NCI-H748 (cell line): Measurements from ENCODE around the gene SLC9B1.
"Not testable (repeated sequence)": the region's sequence is repeated elsewhere in the genome, so short reads cannot be mapped to it uniquely, and the experiment has no call there.

Experiments used
- DNase-seq: peaks from one replicate; lab custom pipeline; 2025; ENCODE audit not compliant: unreplicated experiment; lab: John Stamatoyannopoulos, UW

The SLC9B1 gene

DNA sequence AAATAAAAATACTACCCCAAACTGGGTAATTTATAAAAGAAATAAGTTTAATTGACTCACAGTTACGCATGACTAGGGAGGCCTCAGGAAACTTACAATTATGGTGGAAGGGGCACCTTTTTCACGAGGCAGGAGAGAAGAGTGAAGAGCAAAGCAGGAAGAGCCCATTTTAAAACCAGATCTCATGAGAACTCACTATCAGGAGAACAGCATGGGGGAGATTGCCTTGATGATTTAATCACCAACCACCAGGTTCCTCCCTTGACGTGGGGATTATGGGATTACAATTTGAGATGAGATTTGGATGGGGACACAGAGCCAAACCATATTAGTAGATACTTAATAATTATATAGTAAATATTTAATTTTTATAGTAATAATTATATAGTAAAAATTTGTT lies 140.6 kb downstream of the SLC9B1 start:
- DNase-seq, result no peak

DNA sequence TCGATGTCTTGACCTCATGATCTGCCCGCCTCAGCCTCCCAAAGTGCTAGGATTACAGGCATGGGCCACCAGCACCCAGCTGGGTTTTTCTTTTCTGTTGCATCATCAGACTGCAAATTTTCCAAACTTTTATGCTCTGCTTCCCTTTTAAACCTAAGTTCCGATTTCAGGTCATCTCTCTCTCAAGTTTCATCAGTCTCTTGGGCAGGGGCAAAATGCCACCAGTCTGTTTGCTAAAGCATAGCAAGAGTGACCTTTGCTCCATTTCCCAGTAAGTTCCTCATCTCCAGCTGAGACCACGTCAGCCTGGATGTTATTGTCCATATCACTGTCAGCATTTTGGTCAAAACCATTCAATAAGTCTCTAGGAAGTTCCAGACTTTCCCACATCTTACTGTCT lies 141.2 kb downstream of the SLC9B1 start:
- not testable (repeated sequence) for DNase-seq

DNA sequence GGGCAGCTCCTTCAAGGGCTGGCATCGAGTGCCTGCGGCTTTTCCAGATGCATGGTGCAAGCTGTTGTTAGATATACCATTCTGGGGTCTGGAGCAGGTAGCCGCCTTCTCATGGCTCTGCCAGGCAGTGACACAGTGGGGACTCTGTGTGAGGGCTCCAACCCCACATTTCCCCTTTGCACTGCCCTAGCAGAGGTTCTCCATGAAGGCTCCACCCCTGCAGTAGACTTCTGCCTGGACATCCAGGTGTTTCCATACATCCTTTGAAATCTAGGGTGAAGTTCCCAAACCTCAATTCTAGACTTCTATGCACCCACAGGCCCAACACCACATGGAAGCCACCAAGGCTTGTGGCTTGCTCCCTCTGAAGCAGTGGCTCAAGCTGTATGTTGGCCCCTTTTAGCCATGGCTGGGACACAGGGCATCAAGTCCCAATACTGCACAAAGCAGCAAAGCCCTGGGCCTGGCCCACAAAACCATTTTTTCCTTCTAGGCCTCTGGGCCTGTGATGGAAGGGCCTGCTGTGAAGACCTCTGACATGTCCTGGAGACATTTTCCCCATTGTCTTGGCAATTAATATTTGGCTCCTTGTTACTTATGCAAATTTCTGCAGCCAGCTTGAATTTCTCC lies 141.9 kb downstream of the SLC9B1 start:
- DNase-seq, result not testable (repeated sequence)

DNA sequence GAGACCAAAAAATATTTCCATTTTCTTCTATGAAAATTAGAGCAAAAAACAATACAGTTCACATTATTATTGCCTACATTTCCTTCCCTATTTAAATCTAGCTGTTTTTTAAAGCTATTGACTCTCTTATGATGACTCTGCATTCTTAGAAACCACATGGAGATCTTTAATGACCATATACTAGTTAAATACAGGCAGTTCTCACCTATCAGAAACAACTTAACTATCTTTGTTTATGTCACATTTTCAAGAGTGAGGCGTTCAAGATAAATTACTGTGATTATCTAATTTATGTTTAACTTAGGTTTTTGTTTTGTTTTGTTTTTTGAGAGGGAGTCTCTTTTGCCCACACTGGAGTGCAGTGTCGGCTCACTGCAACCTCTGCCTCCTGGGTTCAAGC lies 147.7 kb downstream of the SLC9B1 start:
- no peak for DNase-seq

DNA sequence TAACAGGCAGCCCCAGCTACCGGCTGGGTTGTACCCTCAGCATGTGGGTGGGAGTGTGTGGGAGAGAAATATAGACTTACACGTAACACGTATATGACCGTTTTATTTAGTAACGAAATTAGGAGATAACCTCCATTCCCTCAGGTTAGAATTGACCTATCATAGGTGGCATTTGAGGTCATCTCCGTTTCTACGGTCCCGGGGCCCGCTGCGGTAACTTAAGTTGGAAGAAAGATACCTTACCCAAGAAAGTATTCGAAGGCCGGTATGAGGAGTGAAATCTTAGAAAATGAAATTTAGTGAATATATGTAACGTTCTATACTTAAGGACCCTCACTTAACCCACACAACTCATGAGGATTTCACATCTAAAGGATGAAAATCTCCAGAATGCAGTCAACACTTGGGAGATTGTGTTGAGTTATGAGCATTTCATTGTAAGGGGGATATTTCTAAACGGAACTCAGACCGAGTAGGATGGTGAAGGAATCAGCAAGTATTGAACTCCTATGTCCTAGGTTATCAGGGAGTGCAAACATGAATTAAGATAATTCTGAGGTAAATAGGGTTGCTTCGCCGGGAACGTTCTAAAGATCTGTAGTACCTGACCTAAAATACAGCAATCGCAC lies 149.8 kb downstream of the SLC9B1 start:
- DNase-seq, result no peak

DNA sequence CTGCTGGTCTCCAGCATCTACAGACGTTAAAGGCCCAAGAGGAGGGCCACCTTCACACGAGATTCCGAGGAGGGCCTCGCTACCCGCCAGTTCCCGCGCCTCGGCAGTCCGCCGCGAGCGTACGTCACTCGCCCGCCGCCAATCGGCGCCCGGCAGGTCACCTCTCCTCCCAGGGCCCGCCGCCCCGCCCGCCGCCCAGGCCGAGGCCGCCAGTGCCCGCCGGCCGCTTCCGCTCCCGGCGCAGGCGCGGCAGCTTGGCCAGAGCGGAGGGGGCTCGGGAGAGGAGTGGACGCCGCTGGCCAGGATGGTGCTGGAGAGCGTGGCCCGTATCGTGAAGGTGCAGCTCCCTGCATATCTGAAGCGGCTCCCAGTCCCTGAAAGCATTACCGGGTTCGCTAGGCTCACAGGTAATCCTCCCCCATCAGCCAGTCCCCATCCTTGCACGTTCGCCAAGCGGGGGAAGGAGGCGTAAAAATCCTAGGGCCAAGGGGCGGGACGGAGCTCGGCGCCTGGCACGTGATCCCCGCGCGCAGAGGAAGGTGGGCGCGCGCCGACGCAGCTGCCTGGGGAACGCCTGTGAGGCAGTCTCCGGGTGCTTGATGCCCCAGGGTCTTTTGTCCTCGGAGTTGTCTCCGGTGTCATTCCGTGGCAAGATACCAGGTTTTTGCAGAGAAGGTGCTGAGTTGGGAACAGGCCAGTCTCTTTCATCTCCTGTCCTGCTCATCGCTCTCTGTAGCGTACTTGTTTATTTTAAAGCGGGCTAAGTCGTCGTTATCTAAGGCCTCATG lies 150.5 kb downstream of the SLC9B1 start, which contains the start of gene CISD2:
TSS of gene CISD2 (plus strand) at position 212 of the 788 bp plus-strand sequence. CDS start at position 305, 93 bp downstream.
- peak; percentile 94 for DNase-seq

DNA sequence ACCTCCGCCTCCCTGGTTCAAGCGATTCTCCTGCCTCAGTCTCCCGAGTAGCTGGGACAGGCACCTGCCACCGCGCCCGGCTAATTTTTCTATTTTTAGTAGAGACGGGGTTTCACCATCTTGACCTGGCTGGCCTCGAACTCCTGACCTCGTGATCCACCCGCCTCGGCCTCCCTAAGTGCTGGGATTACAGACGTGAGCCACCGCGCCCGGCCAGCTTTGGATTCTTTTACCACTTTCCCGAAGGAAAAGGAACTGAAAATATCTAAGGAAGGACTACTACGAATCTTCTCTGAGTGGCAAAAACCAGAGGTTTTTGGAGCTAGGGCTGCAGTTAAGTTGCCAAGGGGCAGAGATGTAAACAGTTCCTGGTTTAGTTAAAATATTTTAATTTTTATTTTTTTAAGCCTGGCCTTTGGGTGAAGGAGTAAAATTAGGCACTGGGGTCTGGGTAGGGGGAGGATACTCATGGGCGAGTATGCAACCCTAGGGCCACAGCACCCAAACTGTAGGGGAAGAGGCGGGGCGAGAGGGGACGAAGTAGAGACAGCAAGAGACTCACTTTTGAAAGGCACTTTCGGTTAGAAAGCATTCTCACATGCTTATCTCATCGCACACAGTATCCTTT lies 151.2 kb downstream of the SLC9B1 start:
- no peak for DNase-seq

DNA sequence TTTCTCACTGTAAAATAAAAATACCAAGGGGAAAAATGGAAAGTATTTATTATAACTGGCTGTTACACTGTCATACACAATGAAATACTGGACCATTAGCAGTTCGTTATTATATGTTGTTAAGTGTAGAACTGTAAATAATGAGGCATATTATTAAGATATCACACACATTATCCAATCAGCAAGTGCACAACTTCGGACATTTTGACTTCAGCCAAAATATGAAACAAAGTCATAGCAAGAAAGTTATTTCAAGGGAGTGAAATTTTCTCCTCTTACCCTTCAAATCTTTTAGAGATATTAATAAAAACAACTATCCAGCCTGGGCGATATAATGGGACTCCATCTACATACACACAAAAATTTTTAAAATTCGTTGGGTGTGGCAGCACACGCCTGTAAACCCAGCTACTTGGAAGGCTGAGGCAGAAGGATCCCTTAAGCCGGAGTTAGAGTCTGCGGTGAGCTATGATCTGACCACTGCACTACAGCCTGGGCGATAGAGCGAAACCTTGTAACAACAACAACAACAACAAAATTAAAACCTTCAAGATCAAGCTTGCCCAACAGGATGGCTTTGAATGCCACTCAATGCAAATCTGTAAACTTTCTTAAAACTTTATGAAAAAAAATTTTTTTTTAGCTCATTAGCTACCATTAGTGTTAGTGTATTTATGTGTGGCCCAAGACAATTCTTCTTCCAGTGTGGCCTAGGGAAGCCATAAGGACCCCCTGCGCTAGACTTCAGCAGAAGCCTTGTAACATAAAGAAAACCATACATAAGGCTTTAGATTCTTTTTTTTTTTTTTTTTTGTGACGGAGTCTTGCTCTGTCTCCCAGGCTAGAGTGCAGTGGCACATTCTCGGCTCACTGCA lies 152.0 kb downstream of the SLC9B1 start:
- peak; percentile 10 for DNase-seq

DNA sequence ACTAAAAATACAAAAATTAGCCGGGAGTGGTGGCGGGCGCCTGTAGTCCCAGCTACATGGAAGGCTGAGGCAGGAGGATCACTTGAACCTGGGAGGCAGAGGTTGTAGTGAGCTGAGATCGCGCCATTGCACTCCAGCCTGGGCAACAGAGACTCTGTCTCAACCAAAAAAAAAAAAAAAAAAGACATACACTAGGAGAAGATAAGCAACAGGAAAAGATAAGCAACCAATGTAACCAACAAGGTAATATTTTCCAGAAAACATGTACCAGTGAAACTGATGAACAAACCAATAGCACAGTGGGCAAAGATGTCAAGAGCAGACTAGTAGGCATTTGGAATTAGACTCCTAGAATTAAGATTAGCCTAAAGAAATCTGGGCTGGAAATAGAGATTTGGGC lies 154.2 kb downstream of the SLC9B1 start:
- not testable (repeated sequence) for DNase-seq

DNA sequence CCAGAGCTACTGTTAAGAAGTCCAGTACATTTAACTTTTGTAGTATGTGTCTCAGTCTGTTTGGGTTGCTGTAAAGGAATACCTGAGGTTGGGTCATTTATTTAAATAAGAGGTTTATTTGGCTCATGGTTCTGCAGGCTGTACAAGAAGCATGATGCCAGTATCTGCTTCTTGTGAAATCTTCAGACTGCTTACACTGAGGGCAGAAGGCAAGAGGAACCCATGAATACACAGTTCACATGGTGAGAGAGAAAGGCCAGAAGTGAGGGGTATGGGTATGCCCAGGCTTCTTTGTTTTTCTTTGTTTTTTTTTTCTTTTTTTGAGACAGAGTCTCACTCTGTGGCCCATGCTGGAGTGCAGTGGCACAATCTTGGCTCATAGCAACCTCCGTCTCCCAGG lies 156.8 kb downstream of the SLC9B1 start:
- no peak for DNase-seq

DNA sequence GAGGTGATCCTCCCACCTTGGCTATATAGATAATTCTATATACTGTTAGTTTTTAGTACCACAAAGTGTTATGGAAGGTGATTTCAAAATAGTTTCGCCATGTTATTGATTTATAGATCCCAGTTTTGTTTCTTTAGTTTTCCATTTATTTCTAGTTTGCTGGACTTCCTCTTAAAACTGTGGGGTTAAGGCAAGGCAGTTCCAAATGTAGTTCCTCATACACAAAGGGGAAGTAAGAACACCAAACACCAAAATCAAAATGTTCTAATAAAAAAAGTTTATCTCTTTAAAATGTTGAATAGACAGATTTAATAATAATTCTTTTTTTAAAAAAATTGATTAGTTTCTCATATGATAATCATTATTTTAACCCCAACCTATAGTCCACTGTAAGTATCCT lies 157.5 kb downstream of the SLC9B1 start:
- DNase-seq, result no peak

DNA sequence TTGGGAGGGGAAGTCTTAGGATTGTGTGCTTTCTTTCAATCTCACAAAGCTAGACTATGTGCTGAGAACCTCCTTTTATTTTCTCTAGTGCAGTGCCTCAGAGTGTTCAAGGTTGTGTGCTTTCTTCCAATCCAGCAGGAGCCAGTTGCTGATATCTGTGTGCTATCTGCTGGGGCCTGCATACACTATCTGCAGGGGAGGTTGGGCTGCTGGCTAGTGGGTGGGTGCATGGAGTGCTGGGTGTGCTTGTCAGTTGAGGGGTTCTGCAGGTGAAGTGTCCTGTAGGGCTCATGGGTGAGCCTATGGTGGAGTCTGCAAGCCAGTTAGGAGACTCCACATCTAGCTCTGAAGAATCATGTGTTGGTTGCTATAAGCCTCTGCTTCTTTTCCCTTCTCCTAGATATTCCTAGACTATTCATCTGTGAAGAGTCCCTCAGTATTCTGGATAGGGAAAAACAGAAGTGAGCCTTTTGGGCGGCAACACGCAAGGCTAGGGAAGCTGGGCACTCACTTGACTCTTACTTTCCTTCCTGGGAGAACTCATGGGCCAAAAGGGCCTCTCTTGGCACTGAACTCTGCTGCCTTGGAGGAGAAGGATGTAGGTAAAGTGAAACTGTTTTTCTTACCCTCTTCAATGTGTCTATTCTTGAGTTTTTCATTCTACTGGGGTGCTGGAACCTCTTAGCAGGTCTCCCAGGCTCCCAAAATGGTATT lies 158.7 kb downstream of the SLC9B1 start:
- DNase-seq, result no peak

DNA sequence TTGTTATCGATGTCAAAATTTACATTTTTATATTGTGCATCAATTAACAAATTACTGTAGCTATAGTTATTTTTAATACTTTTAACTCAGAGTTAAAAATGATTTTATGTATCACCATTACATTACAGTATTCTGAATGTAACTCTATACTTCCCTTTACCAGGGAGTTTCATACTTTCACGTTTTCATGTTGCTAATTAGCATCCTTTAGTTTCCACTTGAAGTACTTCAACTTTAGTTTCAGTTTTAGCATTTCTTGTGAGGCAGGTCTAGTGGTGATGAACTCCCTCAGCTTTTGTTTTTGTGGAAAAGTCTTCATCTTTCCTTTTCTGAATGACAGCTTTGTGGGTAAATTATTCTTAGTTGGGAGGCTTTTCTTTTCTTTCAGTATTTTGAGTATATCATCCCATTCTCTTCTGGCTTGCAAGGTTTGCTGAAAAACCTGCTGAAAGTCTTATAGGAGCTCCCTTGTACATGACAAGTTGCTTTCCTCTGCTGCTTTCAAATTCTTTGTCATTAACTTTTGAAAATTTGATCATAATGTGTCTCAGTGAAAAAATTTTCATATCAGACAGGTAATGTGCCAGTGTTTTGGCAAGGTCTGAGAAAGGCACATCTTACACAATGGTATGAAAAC lies 160.6 kb downstream of the SLC9B1 start:
- no peak for DNase-seq
